Ishikawa (cell line): Measurements from ENCODE around the gene STPG3.
A peak's percentile ranks its signal among the peaks of the same experiment; 100 is the strongest.

Experiments used
- CEBPB ChIP-seq: IDR thresholded peaks from 2 replicates; pipeline ENCODE4 v1.6.1; 2012
- EGR1 ChIP-seq: IDR thresholded peaks from 2 replicates; pipeline ENCODE4 v1.6.1; 2012
- RAD21 ChIP-seq: IDR thresholded peaks from 2 replicates; pipeline ENCODE4 v1.6.1; 2012; ENCODE audit warnings: low read depth
- TAF1 ChIP-seq: IDR thresholded peaks from 2 replicates; pipeline ENCODE4 v1.6.1; 2012; ENCODE audit warnings: low read depth, mild to moderate bottlenecking
- TF ChIP-seq, protein P1 (sequence below): IDR thresholded peaks from 2 replicates; pipeline ENCODE4 v1.6.1; 2012

DNA sequence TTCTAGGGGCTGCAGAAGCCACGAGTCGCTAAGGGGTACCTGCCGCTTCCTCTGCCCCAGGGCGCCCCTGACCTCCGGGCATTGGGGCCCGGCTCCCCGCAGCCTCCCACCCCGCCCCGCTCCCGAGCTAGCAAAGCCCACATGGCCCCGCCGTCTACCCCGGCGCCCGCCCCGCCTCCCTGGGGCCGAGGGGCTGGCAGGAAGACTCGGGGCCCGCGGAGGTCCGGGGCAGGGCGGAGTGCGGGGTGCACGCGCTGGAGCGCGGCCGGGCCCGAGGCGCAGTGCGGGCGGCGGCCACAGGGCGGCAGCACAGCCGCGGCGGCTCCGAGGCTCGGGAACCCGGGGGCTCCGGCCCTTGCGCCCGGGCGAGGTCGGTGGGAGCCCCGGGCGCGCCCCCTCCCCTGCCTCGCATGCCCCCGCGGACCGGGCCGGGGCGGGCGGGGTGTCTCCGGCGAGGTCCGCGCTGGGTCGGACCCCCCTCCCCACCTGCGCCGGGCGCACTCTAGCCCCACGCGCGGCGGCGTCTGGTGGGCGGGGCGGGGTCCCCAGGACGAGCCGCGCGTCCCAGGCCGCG lies 44.2 kb downstream of the STPG3 start:
- TF ChIP-seq TAF1 (no peak), CEBPB (no peak), EGR1 (no peak), RAD21 (peak; percentile 65; the same call in 1 of the 2 replicates)
- TF ChIP-seq, protein P1, sequence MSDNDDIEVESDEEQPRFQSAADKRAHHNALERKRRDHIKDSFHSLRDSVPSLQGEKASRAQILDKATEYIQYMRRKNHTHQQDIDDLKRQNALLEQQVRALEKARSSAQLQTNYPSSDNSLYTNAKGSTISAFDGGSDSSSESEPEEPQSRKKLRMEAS, result peak; percentile 50; the same call in 1 of the 2 replicates
